Mesenchymal stem cell (in vitro differentiated cells and primary cell): ENCODE measurements around the gene MLLT3. TPM values are rescaled to one million over a fixed set of nuclear protein-coding genes. Genes with fewer than 3 reads are reported as not detected.

Source experiments
- DNase-seq: peaks from one replicate; pipeline ENCODE4 v3.0.0-alpha.2; 2013
- H2AFZ ChIP-seq: one replicate; pipeline ENCODE4 v1.6.1; 2013; ENCODE audit warnings: low read depth, mild to moderate bottlenecking, control low read depth, inconsistent platforms, low read length, moderate library complexity
- H2AK5ac ChIP-seq: 2 replicates; pipeline ENCODE4 v1.6.1; 2013; ENCODE audit warnings: low read length, moderate library complexity, mild to moderate bottlenecking, inconsistent platforms; ENCODE audit not compliant: severe bottlenecking
- H2BK120ac ChIP-seq: one replicate; pipeline ENCODE4 v1.6.1; 2013; ENCODE audit warnings: low read depth, mild to moderate bottlenecking, inconsistent platforms, low read length, moderate library complexity
- H2BK12ac ChIP-seq, 2 experiments: one replicate each; pipeline ENCODE4 v1.6.1; 2013; ENCODE audit warnings: inconsistent platforms in 2 of 2, low read length in 2 of 2, mild to moderate bottlenecking in 2 of 2, moderate library complexity in 2 of 2, control low read depth in 1 of 2
- H2BK15ac ChIP-seq: one replicate; pipeline ENCODE4 v1.6.1; 2013; ENCODE audit warnings: mild to moderate bottlenecking, low read depth, inconsistent platforms; ENCODE audit not compliant: poor library complexity, severe bottlenecking
- H2BK5ac ChIP-seq: 2 replicates; pipeline ENCODE4 v1.6.1; 2013; ENCODE audit warnings: low read depth, mild to moderate bottlenecking, low read length, control low read depth, inconsistent platforms; ENCODE audit not compliant: poor library complexity, severe bottlenecking
- H3K14ac ChIP-seq, 2 experiments: one replicate each; pipeline ENCODE4 v1.6.1; 2013; ENCODE audit warnings: inconsistent platforms in 2 of 2, low read length in 2 of 2, control low read depth in 1 of 2, mild to moderate bottlenecking in 1 of 2, moderate library complexity in 1 of 2
- H3K18ac ChIP-seq, 2 experiments: one replicate each; pipeline ENCODE4 v1.6.1; 2013; ENCODE audit warnings: inconsistent platforms in 2 of 2, low read length in 2 of 2, control low read depth in 1 of 2, low read depth in 1 of 2, mild to moderate bottlenecking in 1 of 2
- H3K23ac ChIP-seq, 2 experiments: one replicate each; pipeline ENCODE4 v1.6.1; 2013; ENCODE audit warnings: inconsistent platforms in 2 of 2, low read length in 2 of 2, mild to moderate bottlenecking in 2 of 2, moderate library complexity in 2 of 2, control low read depth in 1 of 2
- H3K27ac ChIP-seq: 2 replicates; pipeline ENCODE4 v1.5.1; 2013; ENCODE audit warnings: mild to moderate bottlenecking, moderate library complexity, low read length, control low read depth, inconsistent platforms; ENCODE audit not compliant: poor library complexity, severe bottlenecking
- H3K27me3 ChIP-seq, 2 experiments: 2 replicates each; pipeline versions ENCODE4 v1.6.1 to v1.7.0; 2013; ENCODE audit warnings: low read length in 2 of 2, mild to moderate bottlenecking in 2 of 2, moderate library complexity in 2 of 2, control low read depth in 1 of 2, inconsistent platforms in 1 of 2; ENCODE audit not compliant: control insufficient read depth in 1 of 2, insufficient read depth in 1 of 2
- H3K36me3 ChIP-seq, 2 experiments: 2 replicates each; pipeline versions ENCODE4 v1.6.1 to v1.7.0; 2013; ENCODE audit warnings: low read length in 2 of 2, control low read depth in 1 of 2, inconsistent platforms in 1 of 2, low read depth in 1 of 2, mild to moderate bottlenecking in 1 of 2; ENCODE audit not compliant: insufficient read depth in 2 of 2, control insufficient read depth in 1 of 2
- H3K4ac ChIP-seq, 2 experiments: one replicate each; pipeline ENCODE4 v1.6.1; 2013; ENCODE audit warnings: inconsistent platforms in 2 of 2, low read length in 2 of 2, mild to moderate bottlenecking in 2 of 2, moderate library complexity in 2 of 2, control low read depth in 1 of 2, low read depth in 1 of 2
- H3K4me1 ChIP-seq: 2 replicates; pipeline ENCODE4 v1.6.1; 2013; ENCODE audit warnings: low read depth, low read length, control low read depth; ENCODE audit not compliant: control insufficient read depth, insufficient read depth
- H3K4me2 ChIP-seq: 2 replicates; pipeline ENCODE4 v1.6.1; 2013; ENCODE audit warnings: low read length, mild to moderate bottlenecking, inconsistent platforms; ENCODE audit not compliant: poor library complexity, severe bottlenecking
- H3K4me3 ChIP-seq, 2 experiments: 2 replicates each; pipeline versions ENCODE4 v1.5.1 to v1.7.0; 2013; ENCODE audit warnings: low read length in 2 of 2, mild to moderate bottlenecking in 2 of 2, control low read depth in 1 of 2, low read depth in 1 of 2; ENCODE audit not compliant: insufficient read depth in 1 of 2
- H3K79me1 ChIP-seq: replicated peaks from 2 replicates; pipeline ENCODE4 v1.6.1; 2013; ENCODE audit warnings: mild to moderate bottlenecking, control low read depth, low read length, inconsistent platforms; ENCODE audit not compliant: poor library complexity, severe bottlenecking
- H3K9ac ChIP-seq: 2 replicates; pipeline ENCODE4 v1.7.0; 2013; ENCODE audit warnings: mild to moderate bottlenecking, low read length, moderate library complexity
- H3K9me3 ChIP-seq: 2 replicates; pipeline ENCODE4 v1.7.0; 2013; ENCODE audit warnings: mild to moderate bottlenecking, low read length; ENCODE audit not compliant: control insufficient read depth
- H4K8ac ChIP-seq: one replicate; pipeline ENCODE4 v1.6.1; 2013; ENCODE audit warnings: inconsistent platforms, mild to moderate bottlenecking, low read length, moderate library complexity
- H4K91ac ChIP-seq: one replicate; pipeline ENCODE4 v1.6.1; 2013; ENCODE audit warnings: mild to moderate bottlenecking, low read length, inconsistent platforms
- WGBS: methylation state at CpG from one replicate; pipeline ENCODE4 v1.1.7; 2013; ENCODE audit warnings: mixed read lengths; 5-methylcytosine and 5-hydroxymethylcytosine counted together
- polyA plus RNA-seq, 2 experiments: library from polyadenylated mRNA; stranded (reverse); fragments of 200-250 nt; gene quantifications; one replicate each; pipeline ENCODE4 v1.2.3, GENCODE V29; 2013

The MLLT3 gene
- 8.1 TPM for polyA plus RNA-seq (2013, experiment 1 of 2)
- 8.7 TPM for polyA plus RNA-seq (2013, experiment 2 of 2)

- Histone ChIP-seq H2BK15ac (peak within 1 kb of the TSS; percentile 91), H3K9me3 (no peaks in the 10 kb centered on the region), H2AK5ac (no peak within 1 kb of the TSS), H4K91ac (no peak within 1 kb of the TSS), H3K4me1 (peaks cover 3% of the 10 kb centered on the region), H3K27me3 (no peaks in the 10 kb centered on the region), H3K4me2 (peak within 1 kb of the TSS; percentile 84), H3K23ac (peak within 1 kb of the TSS; percentile 66 to 93), H3K4me3 (peak within 1 kb of the TSS; percentile 72 to 96), H3K36me3 (no peaks in the 10 kb centered on the region), H3K18ac (peak within 1 kb of the TSS; percentile 92 to 95), H2BK12ac (peak within 1 kb of the TSS in 1 of 2 experiments; percentile 10), H3K14ac (peak within 1 kb of the TSS in 1 of 2 experiments; percentile 88), H3K9ac (peak within 1 kb of the TSS; percentile 90), H3K27ac (peak within 1 kb of the TSS; percentile 71), H4K8ac (peak within 1 kb of the TSS; percentile 19), H3K4ac (peak within 1 kb of the TSS; percentile 74 to 84), H2BK5ac (no peak within 1 kb of the TSS), H3K79me1 (peaks cover 1% of the 10 kb centered on the region), H2BK120ac (no peak within 1 kb of the TSS), H2AFZ (peak within 1 kb of the TSS; percentile 88)
- under 1% methylated on average over 35 of the region's 41 CpGs for WGBS
- peak; percentile 96 for DNase-seq
These were observed at the start of gene MLLT3 for GRCh38 chr9:20622330-20623020. Gene MLLT3, minus strand, starts transcription at chr9:20622499.

GRCh38 chr9:20671635-20672034, 49.3 kb upstream of the MLLT3 start:
- no peak overlapping the region for H3K9ac ChIP-seq
- H2BK12ac ChIP-seq = no peak overlapping the region
- H3K9me3 ChIP-seq = no peaks in the 10 kb centered on the region
- 83% methylated on average over 4 of the region's 4 CpGs for WGBS
- no peak overlapping the region for H2AK5ac ChIP-seq
- H3K4ac ChIP-seq = no peak overlapping the region
- H3K23ac ChIP-seq = no peak overlapping the region
- H2BK15ac ChIP-seq = no peak overlapping the region
- no peak overlapping the region for H2BK5ac ChIP-seq
- no peaks in the 10 kb centered on the region for H3K4me1 ChIP-seq
- no peak overlapping the region for H3K18ac ChIP-seq
- no peak for DNase-seq
- H3K36me3 ChIP-seq = no peaks in the 10 kb centered on the region
- no peak overlapping the region for H3K14ac ChIP-seq
- H3K27me3 ChIP-seq = no peaks in the 10 kb centered on the region
- H2BK120ac ChIP-seq = no peak overlapping the region
- peaks cover 9% of the 10 kb centered on the region for H3K79me1 ChIP-seq
- no peak overlapping the region for H3K4me2 ChIP-seq
- H4K91ac ChIP-seq = no peak overlapping the region
- H3K4me3 ChIP-seq = no peak overlapping the region
- no peak overlapping the region for H2AFZ ChIP-seq
- H4K8ac ChIP-seq = no peak overlapping the region
- H3K27ac ChIP-seq = no peak overlapping the region

- Histone ChIP-seq H2BK12ac (no peak overlapping the region), H3K79me1 (peaks cover 7% of the 10 kb centered on the region), H3K14ac (no peak overlapping the region), H3K4me1 (no peaks in the 10 kb centered on the region), H2BK15ac (no peak overlapping the region), H3K23ac (no peak overlapping the region), H3K27me3 (no peaks in the 10 kb centered on the region), H2BK120ac (no peak overlapping the region), H3K9me3 (no peaks in the 10 kb centered on the region), H3K4me2 (no peak overlapping the region), H2AFZ (no peak overlapping the region), H4K91ac (no peak overlapping the region), H3K9ac (no peak overlapping the region), H3K4me3 (no peak overlapping the region), H3K4ac (no peak overlapping the region), H3K18ac (no peak overlapping the region), H2BK5ac (no peak overlapping the region), H4K8ac (no peak overlapping the region), H3K36me3 (no peaks in the 10 kb centered on the region), H3K27ac (no peak overlapping the region), H2AK5ac (no peak overlapping the region)
- DNase-seq = no peak
- 40% methylated on average over 3 of the region's 6 CpGs for WGBS
These were observed 48.1 kb upstream of the MLLT3 start for GRCh38 chr9:20670395-20670794.

- Histone ChIP-seq H3K27me3 (no peaks in the 10 kb centered on the region), H3K9me3 (no peaks in the 10 kb centered on the region), H3K36me3 (no peaks in the 10 kb centered on the region), H3K4me3 (no peak overlapping the region), H4K8ac (no peak overlapping the region), H3K9ac (no peak overlapping the region), H3K4me1 (peaks cover 2% of the 10 kb centered on the region), H3K23ac (no peak overlapping the region), H2BK12ac (no peak overlapping the region), H3K4ac (no peak overlapping the region), H3K14ac (no peak overlapping the region), H2BK15ac (no peak overlapping the region), H3K79me1 (peaks cover 9% of the 10 kb centered on the region), H2AK5ac (no peak overlapping the region), H3K27ac (no peak overlapping the region), H3K4me2 (no peak overlapping the region), H3K18ac (no peak overlapping the region), H4K91ac (no peak overlapping the region), H2BK120ac (no peak overlapping the region), H2AFZ (no peak overlapping the region), H2BK5ac (no peak overlapping the region)
- no peak for DNase-seq
- WGBS = 100% methylated on average over 1 of the region's 3 CpGs
These were observed 42.2 kb upstream of the MLLT3 start for GRCh38 chr9:20664501-20664900.
